DMS79 (cell line): ENCODE data around the gene WHRN.

Source experiments
- DNase-seq: peaks from one replicate; lab custom pipeline; 2025; lab: John Stamatoyannopoulos, UW

Gene WHRN

DNA sequence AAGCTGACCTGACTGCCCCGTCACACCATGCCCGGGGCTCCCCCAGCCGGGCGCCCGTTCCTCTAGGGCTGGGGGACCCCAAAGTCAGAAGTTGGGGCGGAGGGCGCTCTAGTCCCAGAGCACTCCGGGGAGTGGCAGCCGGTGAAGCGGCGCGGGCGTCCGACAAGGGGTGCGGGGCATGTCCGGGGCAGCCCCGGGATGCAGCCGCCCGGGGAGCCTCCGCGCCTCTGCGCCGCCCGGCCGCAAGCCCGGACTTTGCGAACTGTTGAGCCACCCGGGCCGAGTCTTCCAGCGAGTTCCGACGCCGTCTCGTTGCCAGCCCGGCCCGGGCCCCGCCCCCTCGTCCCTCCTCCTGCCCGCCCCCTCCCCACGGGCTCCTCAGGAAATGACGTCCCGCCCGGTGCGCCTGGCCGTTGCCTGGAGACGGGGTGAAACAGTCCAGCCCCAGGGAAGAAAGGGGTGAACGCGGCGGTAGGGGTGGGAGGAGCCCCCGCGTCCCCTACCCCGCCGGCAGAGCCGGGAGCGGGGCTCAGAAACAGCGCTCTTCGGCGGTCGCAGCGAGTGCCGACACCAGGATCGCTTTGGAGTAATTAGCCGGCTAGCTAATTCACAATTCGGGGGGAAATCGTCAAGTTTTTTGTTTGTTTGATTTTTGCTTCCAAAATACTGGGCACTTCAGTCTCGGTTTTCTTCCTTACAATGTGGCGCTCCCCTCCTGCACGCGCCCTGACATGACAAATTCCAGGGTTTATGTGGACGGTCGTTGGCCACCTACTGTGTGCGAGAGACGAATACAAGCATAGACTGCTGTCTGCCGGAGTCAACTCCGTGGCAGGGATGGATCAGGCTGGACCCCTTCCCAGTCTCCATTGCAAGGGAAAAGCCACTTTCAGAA lies at the start of gene WHRN:
TSS of gene WHRN (minus strand) at position 287 of the 895 bp plus-strand sequence. CDS start 672 bp downstream, outside the sequence.
- peak; percentile 86 for DNase-seq

DNA sequence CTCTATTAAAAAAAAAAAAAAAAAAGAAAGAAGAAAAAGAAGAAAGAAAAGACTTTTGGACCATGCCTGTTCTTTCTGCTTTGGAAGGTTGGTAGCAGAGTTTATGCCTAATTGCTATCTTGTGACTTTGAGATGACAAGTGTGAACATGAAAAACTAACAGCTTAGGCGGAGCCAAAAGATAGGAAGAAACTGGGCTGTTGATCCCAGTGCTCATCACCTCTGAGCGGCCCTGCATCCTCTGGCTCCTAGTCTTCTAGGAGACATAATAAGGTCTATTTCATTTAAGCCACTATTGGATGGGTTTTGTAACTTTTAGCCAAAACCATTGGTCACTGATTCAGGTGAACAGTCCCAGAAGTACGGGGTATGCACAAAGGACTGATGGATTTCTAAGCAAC lies 47.9 kb upstream of the WHRN start:
- no peak for DNase-seq

DNA sequence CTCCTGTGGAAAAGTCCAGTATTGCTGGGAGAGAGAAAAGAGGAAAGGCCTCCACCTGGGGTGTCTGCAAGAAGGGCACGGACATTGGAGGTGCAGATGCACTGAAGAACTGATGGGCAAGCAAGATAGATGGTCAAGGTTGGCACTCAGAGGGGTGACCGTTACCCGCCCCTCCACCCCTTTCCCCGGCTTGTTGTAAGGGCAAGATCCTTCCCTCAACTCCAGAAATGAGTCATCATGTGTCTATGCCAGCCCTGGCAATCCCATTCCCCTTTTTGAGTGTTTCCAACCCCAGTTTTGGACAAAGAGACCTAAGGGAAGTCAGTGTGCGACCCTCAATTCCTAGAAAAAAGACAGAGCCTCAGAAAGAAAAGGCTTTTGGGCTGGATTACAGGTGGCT lies 47.4 kb upstream of the WHRN start:
- no peak for DNase-seq

DNA sequence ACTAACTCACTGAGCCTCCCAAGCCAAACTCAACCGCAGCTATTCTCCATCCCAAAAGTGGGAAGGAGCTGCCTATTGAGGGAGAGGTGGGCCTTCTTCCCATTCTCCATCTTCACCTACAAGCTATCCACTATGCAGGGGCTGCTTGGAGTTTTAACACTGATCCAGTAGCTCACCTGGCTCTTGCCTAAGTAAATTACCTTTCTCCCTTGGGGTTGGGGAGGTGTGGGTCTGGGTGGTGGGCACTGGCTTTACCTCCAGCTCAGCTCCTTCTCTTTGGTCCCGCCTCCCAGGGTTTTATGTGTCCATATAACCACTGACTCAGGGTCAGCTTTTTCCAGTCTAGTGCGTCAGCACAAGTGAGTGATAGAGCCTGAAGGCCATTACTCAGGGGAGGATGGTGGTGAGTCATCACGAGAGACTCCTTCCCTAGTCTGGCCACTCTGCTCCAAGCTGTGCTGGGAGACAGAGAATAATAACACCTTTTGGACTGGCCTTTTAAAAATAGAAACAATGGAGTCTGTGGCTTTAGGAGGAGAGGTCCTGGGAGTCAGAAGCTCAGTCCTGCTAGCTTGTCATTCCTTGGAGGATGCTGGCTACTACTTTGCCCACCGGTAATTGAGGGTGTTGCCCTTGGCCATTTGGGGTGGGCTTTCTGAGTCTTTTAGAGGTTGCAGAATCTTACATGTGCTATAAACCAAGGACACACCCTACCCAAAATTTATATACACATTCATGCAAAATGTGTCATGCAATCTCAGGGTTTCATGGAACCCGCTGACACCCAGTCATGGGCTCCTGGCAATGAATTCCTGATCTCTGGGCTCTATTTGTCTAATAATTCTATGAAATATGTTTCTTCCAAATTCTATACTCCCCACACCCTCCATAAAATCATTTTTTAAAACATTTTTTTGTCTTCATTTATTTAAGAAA lies 46.7 kb upstream of the WHRN start:
- DNase-seq: no peak

DNA sequence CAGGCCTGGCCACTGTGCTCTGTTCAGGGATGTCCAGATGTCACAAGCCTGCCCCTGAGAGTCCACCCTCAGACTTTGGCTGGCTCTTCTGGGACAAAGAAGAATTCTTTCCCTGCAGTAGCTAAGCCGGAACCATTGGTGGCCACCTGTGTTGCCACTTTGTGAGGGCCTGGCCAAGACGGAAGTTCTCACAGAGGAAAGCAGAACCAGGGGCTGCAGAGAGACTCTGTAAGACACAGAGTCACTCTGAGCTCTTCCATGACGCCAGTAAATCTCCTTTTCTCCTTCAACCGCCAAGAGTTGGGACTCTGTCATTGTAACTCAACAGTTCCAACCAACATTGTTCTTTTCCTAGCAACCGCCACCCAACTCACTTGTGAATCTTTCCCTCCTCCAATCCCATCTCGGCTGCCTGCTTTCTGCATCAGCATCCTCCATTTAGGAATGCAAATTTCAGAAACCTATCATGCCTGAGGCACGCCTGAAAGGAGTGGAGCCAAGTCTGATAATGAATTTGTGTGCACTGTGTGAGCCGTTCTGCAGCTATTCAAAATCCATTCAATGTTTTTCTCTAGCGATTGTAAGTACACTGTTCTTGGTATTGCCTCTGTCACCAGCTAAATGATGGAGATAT lies 44.5 kb upstream of the WHRN start:
- DNase-seq: no peak

DNA sequence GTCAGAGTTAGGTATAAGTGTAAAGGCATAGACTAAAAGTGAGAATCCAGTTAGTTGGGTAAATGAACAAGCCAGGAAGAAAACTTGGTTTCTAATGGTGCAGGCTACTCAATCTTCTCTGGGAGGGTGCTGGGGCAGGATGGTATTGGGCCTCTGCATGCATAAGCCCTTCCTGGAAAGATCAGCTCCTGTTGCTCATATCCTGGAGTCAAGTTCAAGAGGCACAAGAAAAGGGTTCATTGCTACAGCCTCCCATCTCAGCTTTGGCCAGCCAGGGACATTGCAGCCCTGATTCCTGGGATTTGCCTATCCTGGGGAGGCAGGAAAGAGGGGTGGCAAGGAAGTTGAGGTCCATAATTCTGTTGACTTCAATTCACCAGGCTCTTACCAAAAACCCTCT lies 41.6 kb upstream of the WHRN start:
- DNase-seq: no peak

DNA sequence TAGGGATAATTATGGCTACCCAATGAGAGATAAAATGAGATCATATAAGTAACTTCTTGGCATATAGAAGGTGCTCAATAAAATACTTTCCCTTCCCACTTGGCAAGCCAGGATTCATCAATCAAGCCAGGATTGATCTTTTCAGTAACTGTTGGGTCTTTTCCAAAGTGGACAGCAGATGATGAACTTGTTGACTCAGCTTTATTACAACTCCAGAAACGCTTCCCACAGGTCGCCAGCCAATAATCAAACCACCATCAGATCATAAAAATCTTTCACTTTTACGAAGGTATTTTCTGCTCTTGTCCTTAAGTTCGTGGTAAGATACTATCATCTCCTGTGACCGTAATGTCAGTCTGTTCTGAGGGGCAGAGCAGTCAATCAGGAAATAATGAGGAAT lies 39.8 kb upstream of the WHRN start:
- no peak for DNase-seq

DNA sequence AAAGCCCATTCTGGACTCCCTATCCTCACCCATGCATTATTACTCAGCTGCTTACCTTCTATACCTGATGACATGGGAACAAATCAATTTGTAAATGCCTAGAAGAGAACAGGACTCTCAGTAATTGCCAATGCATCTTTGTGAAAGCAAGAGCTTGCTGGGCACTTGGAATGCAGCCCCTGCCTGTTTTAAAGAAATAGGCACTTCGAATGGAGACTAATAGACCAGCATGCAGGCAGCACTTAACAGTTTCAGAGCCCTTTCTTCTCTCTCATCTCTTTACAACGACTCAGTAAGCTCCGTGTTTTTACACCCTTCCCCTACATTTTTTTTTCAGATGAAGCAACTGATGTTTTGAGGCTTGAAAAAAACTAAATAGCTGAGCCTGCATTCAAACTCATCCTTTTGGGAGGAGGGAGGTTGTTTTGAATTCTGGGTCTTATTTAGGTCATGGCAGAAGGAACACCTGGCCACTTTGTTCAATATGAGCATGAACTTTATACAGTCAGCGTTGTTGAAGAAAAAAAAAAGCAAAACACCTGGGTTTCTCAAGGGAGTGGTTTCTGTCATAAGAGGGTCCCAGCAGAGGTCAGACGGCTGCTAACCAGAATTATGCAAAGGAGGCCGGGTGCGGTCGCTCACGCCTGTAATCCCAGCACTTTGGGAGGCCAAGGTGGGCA lies 34.6 kb upstream of the WHRN start:
- DNase-seq: no peak

DNA sequence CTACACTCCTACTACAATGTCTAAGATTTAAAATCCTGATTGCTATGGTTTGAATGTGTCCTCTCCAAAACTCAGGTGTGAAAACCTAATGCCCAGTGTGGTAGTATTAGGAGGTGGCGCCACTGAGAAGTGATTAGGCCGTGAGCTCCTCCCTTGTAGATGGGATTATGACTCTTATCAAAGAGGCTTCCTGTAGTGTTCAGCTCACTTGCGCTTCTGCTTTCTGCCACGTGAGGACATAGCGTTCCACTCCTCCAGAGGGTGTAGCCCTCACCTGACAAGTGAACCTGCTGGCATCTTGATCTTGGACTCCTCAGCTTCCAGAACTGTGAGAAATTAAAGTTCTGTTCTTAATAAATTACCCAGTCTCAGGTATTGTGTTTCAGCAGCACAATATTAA lies 33.0 kb upstream of the WHRN start:
- DNase-seq: no peak

DNA sequence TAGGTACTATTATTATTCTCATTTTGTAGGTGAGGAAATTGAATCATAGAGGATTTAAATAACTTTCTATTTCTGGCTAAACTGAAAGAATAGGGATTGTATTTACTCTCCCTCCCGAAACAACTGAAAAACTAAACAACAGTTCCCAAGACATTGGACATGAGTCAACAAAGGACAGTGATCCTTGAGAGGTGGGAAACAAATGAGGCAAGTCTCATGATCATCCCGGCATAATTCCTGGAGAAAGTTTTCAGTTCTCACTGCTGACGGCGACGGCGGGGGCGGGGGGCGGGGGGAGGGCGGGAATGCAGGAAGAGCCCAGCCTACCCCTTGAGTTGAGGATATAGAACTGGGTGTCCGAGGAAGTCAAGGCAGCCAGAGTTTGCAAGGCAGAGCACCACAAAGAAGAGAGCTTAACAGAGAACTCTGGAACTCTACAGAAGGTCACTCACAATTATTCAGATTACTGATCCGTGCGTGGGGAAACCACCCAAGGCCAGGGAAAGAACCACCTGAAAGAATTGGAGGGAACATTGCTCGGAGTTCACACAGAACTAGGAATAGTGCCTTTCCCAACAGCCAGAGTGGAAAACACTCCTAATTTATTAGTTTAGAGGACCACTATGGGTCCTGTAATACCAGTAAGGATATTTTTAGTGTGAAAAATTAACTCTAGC lies 27.4 kb upstream of the WHRN start:
- DNase-seq: no peak

DNA sequence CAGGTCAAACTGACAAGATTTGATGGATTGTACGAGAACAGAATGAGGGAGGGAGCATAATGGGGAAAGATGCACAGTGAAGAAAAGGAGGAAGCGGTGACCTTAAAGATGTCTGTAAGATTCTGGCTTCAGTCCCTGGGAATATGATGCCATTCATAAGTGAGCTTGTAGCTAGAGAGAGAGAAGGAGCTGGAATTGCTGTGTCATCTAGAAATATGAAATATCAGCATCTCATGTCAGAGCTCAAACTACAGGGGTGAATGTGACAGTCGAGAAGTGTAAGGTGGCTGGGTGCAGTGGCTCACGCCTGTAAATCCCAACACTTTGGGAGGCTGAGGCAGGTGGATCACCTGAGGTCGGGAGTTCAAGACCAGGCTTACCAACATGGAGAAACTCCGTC lies 24.0 kb upstream of the WHRN start:
- no peak for DNase-seq

DNA sequence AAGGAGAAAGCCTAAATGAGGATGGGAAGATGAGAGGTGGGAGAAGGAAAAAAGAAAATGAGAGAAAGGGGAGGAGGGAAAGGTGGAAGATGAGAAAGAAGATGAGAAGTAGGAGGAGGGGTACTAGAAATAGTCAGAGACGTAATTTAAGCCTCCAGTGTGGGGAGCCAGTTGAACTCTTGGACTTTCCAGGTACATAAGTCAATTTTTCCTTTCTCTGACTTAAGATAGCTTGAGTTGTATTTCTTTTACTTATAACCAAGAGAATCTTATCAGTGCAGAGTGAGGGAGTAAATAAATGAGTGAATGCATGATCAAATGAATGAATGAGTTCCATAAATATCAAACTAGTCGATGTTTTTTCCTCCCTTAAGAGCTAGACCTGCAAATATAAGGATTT lies 21.5 kb upstream of the WHRN start:
- DNase-seq: no peak

DNA sequence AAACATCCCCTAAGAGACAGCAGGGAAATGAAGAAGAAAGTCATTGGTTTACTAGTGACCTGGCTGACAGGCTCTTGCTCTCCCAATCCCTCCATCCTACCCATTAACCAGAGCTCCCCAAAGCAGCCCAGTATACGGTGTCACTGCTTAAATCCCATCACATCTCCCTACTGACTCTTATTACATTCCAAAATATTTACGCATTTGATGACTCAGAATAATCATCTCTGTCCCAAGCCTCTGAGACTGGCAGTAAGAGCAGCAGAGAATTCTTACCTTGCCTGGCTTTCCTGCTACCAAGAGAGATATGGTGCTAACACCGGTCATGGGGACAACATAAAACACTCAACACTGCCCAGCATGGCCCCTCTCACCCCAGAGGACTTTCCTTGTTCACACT lies 20.2 kb upstream of the WHRN start:
- no peak for DNase-seq

DNA sequence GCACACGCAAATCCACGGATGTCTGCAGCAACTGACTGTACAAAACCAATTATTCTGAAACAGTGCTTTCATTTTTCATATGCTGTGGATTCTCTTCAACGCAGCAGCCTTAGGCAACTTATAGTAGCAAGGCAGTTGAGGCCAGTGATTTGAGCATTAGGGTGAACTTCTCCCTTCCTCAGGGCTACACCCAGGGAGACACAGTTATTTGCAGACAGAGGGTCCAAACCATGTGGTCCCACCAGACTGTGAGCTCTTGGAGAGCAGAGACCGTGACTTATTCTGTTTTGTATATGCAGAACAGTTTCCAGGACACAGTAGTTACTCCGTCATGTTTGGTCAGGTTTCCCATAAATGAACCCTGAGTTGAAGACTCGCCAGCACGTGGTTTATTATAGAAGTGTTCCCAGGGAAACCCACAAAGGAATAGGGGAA lies 19.0 kb upstream of the WHRN start:
- DNase-seq: no peak

DNA sequence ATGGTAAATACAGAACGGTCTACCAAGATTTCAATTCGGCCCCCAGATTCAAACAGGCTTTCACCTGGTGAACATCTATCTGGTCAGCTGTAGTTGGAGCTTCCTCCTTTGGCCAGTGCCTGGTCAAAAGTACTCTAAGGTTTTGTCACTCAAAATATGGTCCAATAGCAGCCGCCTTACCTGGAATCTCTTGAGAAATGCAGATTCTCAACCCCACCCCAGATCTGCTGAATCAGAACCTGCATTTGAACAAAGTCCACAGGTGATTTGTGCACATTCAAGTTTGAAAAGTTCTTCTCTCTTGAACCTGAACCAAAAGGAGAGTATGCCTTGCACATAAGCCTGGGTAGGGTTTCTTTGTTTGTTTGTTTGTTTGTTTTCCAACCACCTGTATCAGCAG lies 17.6 kb upstream of the WHRN start:
- no peak for DNase-seq

DNA sequence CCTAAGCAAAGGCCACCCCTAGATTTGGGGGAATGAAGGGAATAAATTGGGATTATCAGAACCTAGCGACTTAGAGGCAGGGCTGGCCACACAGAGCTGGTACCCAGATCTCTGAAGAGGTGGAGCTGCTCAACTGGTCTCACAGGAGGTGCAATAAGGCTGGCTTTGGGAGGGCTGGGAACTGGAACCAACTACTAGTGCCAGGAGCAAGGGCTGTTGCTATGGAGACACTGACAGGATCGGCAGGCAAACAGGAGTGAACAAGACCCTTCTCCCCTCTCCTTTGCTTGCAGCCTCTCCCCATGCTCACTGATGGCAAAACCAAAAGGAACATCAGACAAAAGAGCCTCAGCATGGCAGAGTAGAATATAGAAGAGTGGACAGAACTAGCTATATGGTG lies 17.0 kb upstream of the WHRN start:
- no peak for DNase-seq

DNA sequence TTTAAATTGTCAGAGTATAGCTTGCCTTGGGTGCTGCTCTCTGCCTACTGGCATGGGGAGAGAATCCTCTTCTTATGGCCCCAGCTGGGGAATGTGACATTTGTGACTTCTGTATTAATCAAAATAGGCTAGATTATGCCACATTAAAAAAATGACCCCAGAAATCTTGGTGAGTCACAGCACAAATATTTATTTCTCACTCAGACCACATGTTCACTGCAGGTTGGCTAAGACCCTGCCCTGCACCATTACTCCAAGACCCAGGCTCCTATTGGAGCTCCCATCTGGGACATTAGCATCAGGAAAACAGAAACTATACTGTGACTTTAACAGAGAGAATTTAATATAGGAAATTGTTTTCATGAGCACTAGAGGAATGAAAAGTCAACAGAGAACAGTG lies 16.6 kb upstream of the WHRN start:
- DNase-seq: no peak

DNA sequence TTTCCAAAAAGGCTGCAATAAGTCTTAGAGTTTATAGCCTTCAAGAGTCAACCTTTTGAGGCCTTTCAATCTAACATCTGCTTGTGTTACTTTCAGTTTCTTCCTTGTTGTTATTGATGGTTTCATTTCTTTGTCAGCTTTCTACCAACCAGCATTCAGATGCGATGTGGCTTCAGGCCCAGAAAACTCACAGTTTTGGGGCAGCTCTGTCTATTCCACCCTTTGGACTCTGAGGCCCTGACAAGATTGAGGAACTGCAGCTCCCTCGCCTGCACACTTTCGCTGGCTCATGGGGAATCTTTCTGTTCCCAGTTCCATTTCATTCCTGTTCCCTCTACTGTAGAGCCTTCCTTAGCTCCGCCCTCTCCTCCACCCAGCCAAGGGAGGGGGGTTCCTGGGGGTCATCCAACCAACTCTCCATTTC lies 13.3 kb upstream of the WHRN start:
- DNase-seq: no peak

DNA sequence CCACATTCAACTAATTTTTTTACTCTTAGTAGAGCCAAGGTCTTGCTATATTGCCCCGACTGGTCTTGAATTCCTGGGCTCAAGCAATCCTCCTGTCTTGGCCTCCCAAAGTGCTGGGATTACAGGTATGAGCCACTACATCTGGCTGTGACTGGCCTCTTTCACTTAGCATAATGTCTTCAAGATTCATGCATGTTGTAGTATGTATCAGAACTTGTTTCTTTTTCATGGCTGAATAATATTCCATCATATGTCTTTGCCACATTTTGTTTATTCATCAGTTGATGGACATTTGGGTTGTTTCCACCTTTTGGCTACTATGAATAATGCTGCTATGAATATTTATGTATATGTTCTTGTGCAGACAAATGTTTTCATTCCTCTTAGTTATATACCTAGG lies 12.8 kb upstream of the WHRN start:
- DNase-seq: no peak

DNA sequence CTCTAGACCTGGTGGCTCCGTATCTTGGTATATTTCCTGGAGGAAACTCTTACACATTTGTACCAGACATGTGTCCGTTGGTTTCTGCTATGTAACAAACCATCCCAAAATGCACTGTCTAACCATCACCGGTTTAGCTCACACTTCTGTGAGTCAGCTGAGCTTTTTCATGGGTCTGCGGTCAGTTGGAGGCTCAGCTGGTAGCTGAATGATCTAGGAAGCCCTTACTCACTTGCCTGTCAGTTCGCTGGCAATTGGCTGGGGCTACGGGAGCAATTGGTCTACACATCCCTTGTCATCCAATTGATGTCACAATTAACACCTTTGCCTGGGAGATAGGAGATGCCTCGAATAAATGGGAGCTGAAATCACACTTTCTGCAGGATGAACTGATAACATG lies 11.6 kb upstream of the WHRN start:
- DNase-seq: no peak

DNA sequence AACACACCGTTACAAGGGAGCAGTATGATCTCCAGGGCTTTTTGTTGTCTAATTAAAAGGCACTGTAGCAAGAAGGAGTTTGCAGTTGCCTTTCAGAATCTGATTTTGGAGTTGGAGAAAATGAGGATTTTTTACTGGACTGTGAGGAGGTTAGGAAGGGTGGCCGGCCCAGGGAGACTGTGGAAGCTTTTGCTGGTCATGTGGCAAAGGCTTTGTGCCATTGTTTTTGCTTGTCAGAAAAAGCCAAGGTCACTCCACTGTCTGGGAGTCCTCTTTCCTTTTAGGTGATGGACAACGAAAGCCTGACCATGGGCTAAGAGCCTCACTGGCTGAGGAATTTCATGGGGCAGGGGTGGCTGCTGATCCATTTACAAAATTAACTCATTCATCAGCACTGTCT lies 10.3 kb upstream of the WHRN start:
- DNase-seq: no peak

DNA sequence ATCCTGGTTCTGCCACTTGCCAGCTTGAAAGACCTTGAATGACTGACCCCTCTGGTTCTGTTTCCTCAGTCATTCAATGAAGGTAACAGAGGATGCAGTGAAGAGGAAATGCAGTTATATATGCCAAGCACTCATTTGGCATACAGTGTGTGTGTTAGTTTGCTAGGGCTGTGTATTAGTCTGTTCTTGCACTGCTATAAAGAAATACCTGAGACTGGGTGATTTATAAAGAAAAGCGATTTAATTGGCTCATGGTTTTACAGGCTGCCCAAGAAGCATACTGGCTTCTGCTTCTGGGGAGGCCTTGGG lies 8.6 kb upstream of the WHRN start:
- no peak for DNase-seq
